SK-N-MC (cell line): ENCODE data around the gene ANKRD11.

Experiments
- EZH2 ChIP-seq: fragments of 200-600 bp; sonication (generic); IDR thresholded peaks from one replicate; pipeline ENCODE4 v1.6.1; 2017; ENCODE audit warnings: antibody characterized with exemption
- FOXP2 ChIP-seq: optimal IDR thresholded peaks from 2 replicates; pipeline ENCODE3; 2011; ENCODE audit warnings: mild to moderate bottlenecking, moderate library complexity; ENCODE audit not compliant: insufficient read depth; ENCODE audit errors: extremely low read length, control extremely low read depth
- POLR2AphosphoS5 ChIP-seq: IDR thresholded peaks from 2 replicates; pipeline ENCODE4 v1.6.1; 2012; ENCODE audit warnings: mild to moderate bottlenecking, low read depth, low read length, borderline replicate concordance

GRCh38 chr16:89505204-89506112 is 15.1 kb upstream of the ANKRD11 start:
- TF ChIP-seq POLR2AphosphoS5 (no peak), EZH2 (no peak), FOXP2 (no peak)
